Right lobe of liver (tissue), 6 donors: ENCODE results near the gene SCARF2. TPM values are rescaled to one million over a fixed set of nuclear protein-coding genes. Genes with fewer than 3 reads are reported as not detected.
A peak's percentile ranks its signal among the peaks of the same experiment; 100 is the strongest.
"Not testable (repeated sequence)": the region's sequence is repeated elsewhere in the genome, so short reads cannot be mapped to it uniquely, and the experiment has no call there.

Experiments used
- ATAC-seq, 4 donors: fragments of 200-7000 bp; cut with Tn5 transposase; one replicate each; pipeline ENCODE4 v1.9.1; 2020; ENCODE audit warnings: mild to moderate bottlenecking in 4 of 4, moderate library complexity in 4 of 4
- DNase-seq, 3 donors: peaks; one replicate each; pipeline ENCODE4 v3.0.0-alpha.2; 2020
- H3K27ac ChIP-seq, 3 donors: fragments of 200-600 bp; one replicate each; pipeline ENCODE4 v1.8.0; 2022
- H3K27me3 ChIP-seq, 2 donors: fragments of 200-600 bp; one replicate each; pipeline ENCODE4 v1.8.0; 2022
- H3K36me3 ChIP-seq, 4 donors: fragments of 200-600 bp; sonication (generic) in 1 of 4; one replicate each; pipeline versions ENCODE4 v1.5.1 to v1.8.0; 2017 to 2022; ENCODE audit warnings: control low read depth in 1 of 4
- H3K4me1 ChIP-seq, 4 donors: fragments of 200-600 bp; sonication (generic) in 1 of 4; one replicate each; pipeline versions ENCODE4 v1.5.1 to v1.8.0; 2017 to 2022; ENCODE audit warnings: control low read depth in 1 of 4
- H3K4me3 ChIP-seq, 3 donors: fragments of 200-600 bp; one replicate each; pipeline ENCODE4 v1.8.0; 2022
- H3K9me3 ChIP-seq, 4 donors: fragments of 200-600 bp; sonication (generic) in 1 of 4; one replicate each; pipeline versions ENCODE4 v1.5.1 to v1.8.0; 2017 to 2022; ENCODE audit warnings: control low read depth in 1 of 4
- CTCF ChIP-seq, 4 donors: fragments of 200-600 bp in 3 of 4; fragments of 450-650 bp in 1 of 4; IDR thresholded peaks; one replicate each; pipeline versions ENCODE4 v1.5.1 to v1.8.0; 2016 to 2022; ENCODE audit warnings: antibody characterized with exemption in 4 of 4, mild to moderate bottlenecking in 2 of 4
- POLR2A ChIP-seq: fragments of 450-650 bp; IDR thresholded peaks from one replicate; pipeline ENCODE4 v1.6.1; 2017; ENCODE audit warnings: antibody characterized with exemption, mild to moderate bottlenecking
- WGBS: methylation state at CpG from one replicate; pipeline ENCODE4 v1.1.6; 2018; ENCODE audit warnings: low coverage, low lambda C conversion rate; ENCODE audit not compliant: insufficient coverage; ENCODE audit errors: missing lambda C conversion rate; 5-methylcytosine and 5-hydroxymethylcytosine counted together
- intact Hi-C, 2 donors: fragments of 100-400 bp; cut with DNase I; formaldehyde crosslinking; loops; one replicate each; pipeline versions ENCODE4 v1.11.2 to v1.14.1; 2022
- total RNA-seq, 6 experiments: library from RNA; depleted of rRNA in 2 of 6; stranded (reverse); fragments of >200 nt in 2 of 6; fragmentation: NEBNext Ultra II Directional in 3 of 6; extraction: Animal tissue kit (Norgen Biotek cat#: 25700) in 3 of 6; gene quantifications; one replicate each; pipeline versions ENCODE4 v1.1.0 to v1.2.4, GENCODE V29; 2016 to 2023
- donor health status: DM: no; HTN: yes; CAD: no.
- donor health status: DM: no; HTN: no; CAD: no.
- donor health status: DM: no; HTN: no; CAD: no.
- donor health status: DM: no; HTN: yes; CAD: no.
- donor health status: DM: no; HTN: yes; CAD: no.

The SCARF2 gene
- total RNA-seq, 6 experiments from 2014 or later: 1.1 to 3.4 (median 1.8) TPM

GRCh38 chr22:20414059-20414440, 23.6 kb downstream of the SCARF2 start:
- intact Hi-C loops: no loop called here
- H3K9me3 ChIP-seq: no peaks in the 10 kb centered on the region
- 100% methylated on average over 2 of the region's 5 CpGs for WGBS
- peaks cover 0 to 8% (median 0%) of the 10 kb centered on the region in 4 donors for H3K4me1 ChIP-seq
- no peak for TF ChIP-seq CTCF (IDR thresholded peaks at IDR 0.05)
- TF ChIP-seq POLR2A: no peak
- H3K27ac ChIP-seq: no peak overlapping the region
- ATAC-seq: no peak
- no peak for DNase-seq
- no peak overlapping the region for H3K4me3 ChIP-seq
- no peaks in the 10 kb centered on the region for H3K36me3 ChIP-seq
- no peaks in the 10 kb centered on the region for H3K27me3 ChIP-seq

GRCh38 chr22:20413217-20414058, 24.2 kb downstream of the SCARF2 start:
- H3K27ac ChIP-seq: no peak overlapping the region
- DNase-seq: no peak
- intact Hi-C loops: no loop called here
- H3K36me3 ChIP-seq: no peaks in the 10 kb centered on the region
- H3K4me3 ChIP-seq: no peak overlapping the region
- 86% methylated on average over 5 of the region's 9 CpGs for WGBS
- TF ChIP-seq CTCF (IDR thresholded peaks at IDR 0.05): no peak
- TF ChIP-seq POLR2A: no peak
- H3K27me3 ChIP-seq: no peaks in the 10 kb centered on the region
- H3K9me3 ChIP-seq: no peaks in the 10 kb centered on the region
- no peak for ATAC-seq
- H3K4me1 ChIP-seq: peaks cover 0 to 7% (median 0%) of the 10 kb centered on the region in 4 donors

- no peak for TF ChIP-seq CTCF (IDR thresholded peaks at IDR 0.05)
- no peak for TF ChIP-seq POLR2A
- DNase-seq (peak in 1 of 3 donors; percentile 15), ATAC-seq (no peak)
- no peaks in the 10 kb centered on the region for H3K4me1 ChIP-seq
- H3K4me3 ChIP-seq: no peak overlapping the region
- intact Hi-C loops: no loop called here
- no peaks in the 10 kb centered on the region for H3K27me3 ChIP-seq
- H3K27ac ChIP-seq: no peak overlapping the region
- no peaks in the 10 kb centered on the region for H3K36me3 ChIP-seq
- WGBS: 73% methylated on average over 10 of the region's 10 CpGs
- no peaks in the 10 kb centered on the region for H3K9me3 ChIP-seq
Measured at GRCh38 chr22:20412474-20413216, 25.0 kb downstream of the SCARF2 start.

- H3K4me3 ChIP-seq, intact Hi-C loops, H3K27ac ChIP-seq, ATAC-seq, H3K4me1 ChIP-seq, H3K9me3 ChIP-seq, DNase-seq, H3K27me3 ChIP-seq: not testable (repeated sequence)
- H3K36me3 ChIP-seq: peaks cover 0 to 11% (median 0%) of the 10 kb centered on the region in 4 donors
- WGBS: 73% methylated on average over 1 of the region's 3 CpGs
Measured at GRCh38 chr22:20409385-20409784, 28.2 kb downstream of the SCARF2 start.

GRCh38 chr22:20408891-20409290, 28.7 kb downstream of the SCARF2 start:
- TF ChIP-seq POLR2A (no peak), CTCF (IDR thresholded peaks at IDR 0.05) (no peak)
- Histone ChIP-seq H3K4me3 (no peak overlapping the region), H3K36me3 (peaks cover 0 to 11% (median 0%) of the 10 kb centered on the region in 4 donors), H3K27ac (no peak overlapping the region), H3K9me3 (no peaks in the 10 kb centered on the region), H3K4me1 (no peaks in the 10 kb centered on the region), H3K27me3 (no peaks in the 10 kb centered on the region)
- 87% methylated on average over 3 of the region's 4 CpGs for WGBS
- ATAC-seq: no peak
- intact Hi-C loops: no loop called here
- no peak for DNase-seq
